Temporal lobe (tissue), 1 donor: ENCODE measurements around the gene TFF3. TPM values are rescaled to one million over a fixed set of nuclear protein-coding genes. Genes with fewer than 3 reads are reported as not detected.

Experiments used
- total RNA-seq: library from RNA; depleted of rRNA; stranded (reverse); fragments of >200 nt; gene quantifications from one replicate; pipeline ENCODE4 v1.2.3, GENCODE V29; 2014

TFF3 gene
- total RNA-seq, 1 donor from 2014 or later: not detected

Other genes starting within 250 kb of the TFF3 start
- gene UMODL1, start 244.1 kb downstream of the TFF3 start, total RNA-seq: not detected
- gene ABCG1, start 96.3 kb downstream of the TFF3 start, total RNA-seq: 15.0 TPM
- gene TFF2, start 35.6 kb upstream of the TFF3 start, total RNA-seq: not detected
- gene TFF1, start 51.1 kb upstream of the TFF3 start, total RNA-seq: not detected
- not detected for gene TMPRSS3, start 80.6 kb upstream of the TFF3 start, total RNA-seq
- gene UBASH3A, start 88.5 kb upstream of the TFF3 start, total RNA-seq: not detected
- gene RSPH1, start 180.8 kb upstream of the TFF3 start, total RNA-seq: 0.98 TPM
- gene SLC37A1, start 198.4 kb upstream of the TFF3 start, total RNA-seq: 26.1 TPM